ENCODE measurements around the gene PLPPR3.

PLPPR3 gene

DNA sequence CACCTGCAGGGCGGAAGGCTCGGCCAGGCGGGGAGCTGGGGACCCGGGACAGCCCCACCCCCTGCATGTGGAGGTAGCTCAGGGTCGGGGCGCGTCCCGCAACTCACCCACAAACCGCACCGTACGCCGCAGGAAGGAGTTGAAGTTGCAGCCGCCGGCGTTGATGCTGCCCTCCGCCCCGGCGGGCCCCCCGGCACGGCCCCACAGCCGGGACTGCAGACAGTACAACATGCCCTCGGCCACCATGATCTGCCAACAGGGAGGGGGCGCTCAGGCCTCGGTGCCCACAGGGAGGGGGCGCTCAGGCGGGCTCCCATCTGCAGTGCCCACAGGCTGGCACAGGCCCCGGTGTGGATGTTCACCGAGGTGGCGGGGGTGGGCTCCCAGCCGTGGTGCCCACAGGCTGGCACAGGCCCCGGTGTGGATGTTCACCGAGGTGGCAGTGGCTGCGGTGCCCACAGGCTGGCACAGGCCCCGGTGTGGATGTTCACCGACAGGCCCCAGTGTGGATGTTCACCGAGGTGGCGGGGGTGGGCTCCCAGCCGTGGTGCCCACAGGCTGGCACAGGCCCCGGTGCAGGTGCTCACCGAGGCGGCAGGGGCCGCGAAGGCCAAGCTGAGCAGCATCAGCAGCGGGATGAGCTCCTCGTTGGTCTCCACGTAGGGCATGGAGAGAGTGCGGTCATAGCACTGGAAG, 6.5 kb downstream of the PLPPR3 start:
- H3K4me3 ChIP-seq (ENCODE audit: low read depth, low read length): no peak overlapping the region

DNA sequence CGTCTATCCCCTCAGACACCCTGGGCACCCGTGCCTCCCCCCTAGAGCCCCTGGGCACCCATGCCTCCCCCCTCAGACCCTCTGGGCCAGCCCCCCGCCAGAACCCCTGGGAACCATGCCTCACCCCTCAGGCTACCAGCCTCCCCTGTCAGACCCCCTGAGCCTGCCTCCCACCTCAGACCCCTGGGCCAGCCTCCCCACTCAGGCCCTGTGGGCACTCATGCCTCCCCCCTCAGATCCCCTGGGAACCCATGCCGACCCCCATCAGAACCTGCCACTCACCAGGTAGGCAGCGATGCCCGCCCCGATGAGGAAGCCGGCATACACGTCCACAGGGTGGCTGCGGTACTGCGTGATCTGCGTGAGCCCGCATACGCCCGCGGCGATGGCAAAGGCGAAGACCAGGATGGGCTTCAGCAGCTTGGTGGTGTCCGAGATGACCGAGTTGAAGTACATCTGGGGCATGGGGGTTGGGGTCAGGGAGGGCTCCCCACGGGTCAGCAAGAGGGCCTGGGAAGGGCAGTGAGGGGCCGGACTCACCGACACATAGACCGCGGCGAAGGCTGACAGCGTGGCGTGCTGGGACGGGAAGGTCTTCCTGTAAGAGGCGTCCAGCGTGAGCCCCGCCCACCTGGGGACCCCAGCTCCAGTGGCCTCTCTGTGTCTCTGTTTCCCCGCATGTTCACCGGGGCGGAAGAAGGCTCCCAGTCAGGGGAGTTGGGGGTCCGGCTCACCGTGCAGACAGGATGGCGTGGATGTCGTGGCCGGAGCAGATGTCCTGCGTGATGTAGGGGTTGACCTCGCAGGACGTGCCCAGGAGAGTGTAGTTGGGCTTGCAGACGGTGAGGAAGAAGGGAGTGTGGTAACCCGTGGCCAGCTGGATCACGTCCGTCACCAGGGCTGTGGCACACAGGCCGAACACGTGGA, 7.3 kb downstream of the PLPPR3 start:
- no peak overlapping the region for H3K4me3 ChIP-seq (ENCODE audit: low read depth, low read length)
- TF ChIP-seq CTCF (IDR thresholded peaks at IDR 0.05; ENCODE audit: borderline replicate concordance, insufficient read depth, low read depth, low read length): no peak

More for the DNA sequence above, 6.5 kb downstream of the PLPPR3 start:
- no peak for TF ChIP-seq CTCF (IDR thresholded peaks at IDR 0.05; ENCODE audit: borderline replicate concordance, insufficient read depth, low read depth, low read length)

DNA sequence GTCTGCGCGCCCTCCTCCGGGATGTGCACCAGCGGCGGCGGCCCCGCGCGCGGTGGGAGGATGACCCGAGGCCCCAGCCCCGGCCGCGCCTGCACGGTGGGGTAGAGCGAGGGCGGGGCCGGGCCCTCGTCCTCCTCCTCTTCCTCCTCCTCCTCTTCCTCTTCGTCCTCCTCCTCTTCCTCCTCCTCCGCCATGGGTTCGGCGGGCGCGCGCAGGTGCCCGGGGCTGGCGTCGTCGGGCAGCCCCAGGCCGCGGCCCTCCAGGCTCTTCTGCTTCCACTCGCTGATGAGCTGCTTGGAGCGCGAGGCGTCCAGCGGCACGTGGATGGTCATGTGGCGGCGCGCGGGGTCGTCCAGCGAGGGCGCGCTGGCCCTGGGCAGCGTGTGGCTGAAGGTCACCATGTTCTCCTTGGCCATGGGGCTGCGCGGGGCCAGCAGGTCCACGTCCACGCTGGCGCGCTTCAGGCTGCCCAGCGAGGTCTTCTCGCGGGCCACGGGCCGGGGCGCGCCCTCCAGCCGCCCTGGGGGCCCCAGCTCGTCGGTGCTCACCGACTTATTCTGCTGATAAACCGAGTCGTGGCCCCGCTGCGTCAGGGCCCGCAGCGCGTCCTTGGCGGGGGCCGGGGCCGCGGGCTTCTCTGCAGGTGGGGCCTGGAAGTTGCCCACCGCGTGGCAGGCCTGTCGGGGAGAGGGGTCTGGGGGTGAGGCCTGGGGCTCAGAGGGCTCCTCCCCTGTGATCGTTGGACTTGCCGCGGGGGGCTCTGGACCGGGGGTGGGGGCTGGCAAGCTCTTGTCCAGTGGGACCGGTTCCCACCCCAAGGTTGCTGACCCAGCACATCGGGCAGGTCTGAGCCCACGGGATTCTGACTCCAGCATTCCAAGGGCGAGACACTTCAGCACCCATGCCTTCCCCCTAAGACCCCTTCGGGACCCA, 8.3 kb downstream of the PLPPR3 start:
- H3K4me3 ChIP-seq (ENCODE audit: low read depth, low read length): no peak overlapping the region
- no peak for TF ChIP-seq CTCF (IDR thresholded peaks at IDR 0.05; ENCODE audit: borderline replicate concordance, insufficient read depth, low read depth, low read length)

DNA sequence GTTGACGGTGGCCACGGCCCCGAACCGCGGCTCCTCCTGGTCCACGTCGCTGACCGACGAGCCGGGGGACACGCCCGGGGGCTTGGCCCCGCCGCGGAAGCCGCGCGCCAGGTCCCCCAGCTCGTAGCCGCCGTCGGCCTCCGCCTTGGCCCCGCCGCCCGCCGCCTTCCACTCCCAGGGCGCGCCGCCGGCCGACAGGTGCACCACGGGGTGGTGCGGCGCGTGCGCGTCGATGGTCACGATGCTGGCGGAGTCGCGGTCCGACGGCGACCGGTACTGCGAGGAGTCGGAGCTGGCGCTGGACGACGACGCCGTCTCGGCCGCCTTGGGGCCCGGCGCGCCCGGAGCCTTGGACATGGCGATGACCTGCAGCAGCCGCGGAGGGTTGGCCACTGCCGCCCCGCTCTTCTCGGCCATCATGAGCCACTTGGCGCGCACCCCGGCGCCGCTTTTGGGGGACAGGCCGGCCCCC, 9.0 kb downstream of the PLPPR3 start:
- no peak for TF ChIP-seq CTCF (IDR thresholded peaks at IDR 0.05; ENCODE audit: borderline replicate concordance, insufficient read depth, low read depth, low read length)
- H3K4me3 ChIP-seq (ENCODE audit: low read depth, low read length): no peak overlapping the region

GRCh38 chr19:812049-812746, 9.6 kb downstream of the PLPPR3 start:
- no peak for TF ChIP-seq CTCF (IDR thresholded peaks at IDR 0.05; ENCODE audit: borderline replicate concordance, insufficient read depth, low read depth, low read length)
- no peak overlapping the region for H3K4me3 ChIP-seq (ENCODE audit: low read depth, low read length)

GRCh38 chr19:811506-812048, 10.2 kb downstream of the PLPPR3 start:
- TF ChIP-seq CTCF (IDR thresholded peaks at IDR 0.05; ENCODE audit: borderline replicate concordance, insufficient read depth, low read depth, low read length): no peak
- H3K4me3 ChIP-seq (ENCODE audit: low read depth, low read length): no peak overlapping the region

All from GM12875 (cell line).